ENCODE results near the gene SORCS2.

SORCS2 gene

GRCh38 chr4:7348946-7349900 is 156.9 kb downstream of the SORCS2 start:
- no peaks in the 10 kb centered on the region; the same call in 1 of the 2 replicates for H3K27me3 ChIP-seq (ENCODE audit: control insufficient read depth, insufficient read depth, low read length)
- H3K36me3 ChIP-seq (ENCODE audit: control insufficient read depth, insufficient read depth, low read length) = no peaks in the 10 kb centered on the region
- no peak overlapping the region for H3K9ac ChIP-seq (ENCODE audit: low read length)
- no peaks in the 10 kb centered on the region for H3K9me3 ChIP-seq (ENCODE audit: control insufficient read depth, insufficient read depth, low read depth, low read length)
- no peak overlapping the region for H3K27ac ChIP-seq (ENCODE audit: low read depth, low read length)
- no peak overlapping the region for H3K4me3 ChIP-seq (ENCODE audit: low read depth, low read length)
- no peaks in the 10 kb centered on the region for H3K4me1 ChIP-seq (ENCODE audit: control insufficient read depth, insufficient read depth, low read length)

DNA sequence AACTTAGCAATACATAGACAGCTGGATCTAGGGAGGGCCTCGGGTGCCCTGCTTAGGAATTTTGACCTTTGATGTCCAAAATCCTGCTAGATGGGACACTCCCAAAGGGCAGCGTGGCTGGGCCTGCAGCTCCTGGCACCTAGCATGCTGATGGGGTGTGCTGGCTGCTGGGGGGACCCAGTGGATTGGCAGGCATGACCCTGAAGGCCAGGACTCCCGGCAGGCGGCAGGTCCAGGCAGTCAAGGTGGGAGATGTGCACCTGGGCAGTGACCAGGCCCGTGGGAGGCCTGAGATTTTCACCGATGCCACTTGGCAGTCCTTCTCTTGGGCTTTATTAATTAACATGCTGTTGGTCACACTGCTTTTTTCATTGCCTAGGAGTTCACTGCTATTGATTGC is 158.1 kb downstream of the SORCS2 start:
- no peak overlapping the region for H3K4me3 ChIP-seq (ENCODE audit: low read depth, low read length)
- no peak overlapping the region for H3K27ac ChIP-seq (ENCODE audit: low read depth, low read length)
- H3K27me3 ChIP-seq (ENCODE audit: control insufficient read depth, insufficient read depth, low read length) = no peaks in the 10 kb centered on the region; the same call in 1 of the 2 replicates
- no peaks in the 10 kb centered on the region for H3K4me1 ChIP-seq (ENCODE audit: control insufficient read depth, insufficient read depth, low read length)
- no peaks in the 10 kb centered on the region for H3K9me3 ChIP-seq (ENCODE audit: control insufficient read depth, insufficient read depth, low read depth, low read length)
- no peaks in the 10 kb centered on the region for H3K36me3 ChIP-seq (ENCODE audit: control insufficient read depth, insufficient read depth, low read length)
- H3K9ac ChIP-seq (ENCODE audit: low read length) = no peak overlapping the region

- no peaks in the 10 kb centered on the region; the same call in 1 of the 2 replicates for H3K27me3 ChIP-seq (ENCODE audit: control insufficient read depth, insufficient read depth, low read length)
- no peaks in the 10 kb centered on the region for H3K4me1 ChIP-seq (ENCODE audit: control insufficient read depth, insufficient read depth, low read length)
- no peak overlapping the region for H3K9ac ChIP-seq (ENCODE audit: low read length)
- no peak overlapping the region for H3K4me3 ChIP-seq (ENCODE audit: low read depth, low read length)
- H3K27ac ChIP-seq (ENCODE audit: low read depth, low read length) = no peak overlapping the region
- no peaks in the 10 kb centered on the region for H3K36me3 ChIP-seq (ENCODE audit: control insufficient read depth, insufficient read depth, low read length)
- no peaks in the 10 kb centered on the region for H3K9me3 ChIP-seq (ENCODE audit: control insufficient read depth, insufficient read depth, low read depth, low read length)
Measured at GRCh38 chr4:7351014-7351413, 158.7 kb downstream of the SORCS2 start.

- Histone ChIP-seq H3K36me3 (ENCODE audit: control insufficient read depth, insufficient read depth, low read length) (no peaks in the 10 kb centered on the region), H3K9me3 (ENCODE audit: control insufficient read depth, insufficient read depth, low read depth, low read length) (no peaks in the 10 kb centered on the region), H3K4me1 (ENCODE audit: control insufficient read depth, insufficient read depth, low read length) (no peaks in the 10 kb centered on the region), H3K27me3 (ENCODE audit: control insufficient read depth, insufficient read depth, low read length) (no peaks in the 10 kb centered on the region; the same call in 1 of the 2 replicates), H3K4me3 (ENCODE audit: low read depth, low read length) (no peak overlapping the region), H3K9ac (ENCODE audit: low read length) (no peak overlapping the region), H3K27ac (ENCODE audit: low read depth, low read length) (no peak overlapping the region)
Measured at GRCh38 chr4:7352486-7352885, 160.1 kb downstream of the SORCS2 start.

DNA sequence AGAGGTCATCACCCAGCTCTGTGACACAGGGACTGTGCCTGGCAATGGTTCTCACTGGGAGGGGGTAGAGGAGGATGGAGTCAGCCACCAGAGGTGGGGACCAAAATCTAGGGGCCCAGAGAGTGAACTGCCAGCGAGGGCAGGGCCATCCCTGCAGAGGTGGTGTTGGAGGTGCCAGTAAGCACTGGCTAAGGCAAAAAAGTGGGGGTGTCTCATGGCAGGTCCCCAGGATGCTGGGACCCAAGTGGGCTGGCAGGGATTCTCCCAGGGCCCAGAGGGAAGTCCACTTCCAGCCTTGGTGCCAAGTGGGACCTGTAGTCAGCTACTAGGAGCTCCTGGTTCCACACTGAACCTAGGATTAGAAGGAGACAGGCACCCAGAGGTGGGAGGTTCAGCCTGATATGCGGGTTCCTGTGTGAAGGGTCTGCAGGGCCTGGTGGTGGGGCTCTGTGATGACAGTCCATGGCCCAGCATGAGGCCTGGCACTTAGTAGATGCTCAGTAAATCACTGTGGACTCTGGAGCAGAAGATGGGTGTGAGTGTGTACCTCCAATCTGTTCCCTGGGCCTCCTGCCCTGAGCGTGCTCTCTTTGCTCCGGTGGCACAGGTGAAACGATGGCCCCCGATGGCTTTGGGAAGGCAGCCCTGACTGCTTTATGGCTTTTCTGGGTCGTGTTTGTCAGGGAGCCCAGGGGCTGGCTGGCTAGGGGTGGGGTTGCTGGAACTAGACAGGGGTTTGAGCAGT is 160.9 kb downstream of the SORCS2 start:
- Histone ChIP-seq H3K4me3 (ENCODE audit: low read depth, low read length) (no peak overlapping the region), H3K9me3 (ENCODE audit: control insufficient read depth, insufficient read depth, low read depth, low read length) (no peaks in the 10 kb centered on the region), H3K27ac (ENCODE audit: low read depth, low read length) (no peak overlapping the region), H3K36me3 (ENCODE audit: control insufficient read depth, insufficient read depth, low read length) (no peaks in the 10 kb centered on the region), H3K9ac (ENCODE audit: low read length) (no peak overlapping the region), H3K27me3 (ENCODE audit: control insufficient read depth, insufficient read depth, low read length) (no peaks in the 10 kb centered on the region; the same call in 1 of the 2 replicates), H3K4me1 (ENCODE audit: control insufficient read depth, insufficient read depth, low read length) (no peaks in the 10 kb centered on the region)

GRCh38 chr4:7353846-7354610 is 161.7 kb downstream of the SORCS2 start:
- no peak overlapping the region for H3K4me3 ChIP-seq (ENCODE audit: low read depth, low read length)
- no peaks in the 10 kb centered on the region; the same call in 1 of the 2 replicates for H3K27me3 ChIP-seq (ENCODE audit: control insufficient read depth, insufficient read depth, low read length)
- no peak overlapping the region for H3K27ac ChIP-seq (ENCODE audit: low read depth, low read length)
- no peaks in the 10 kb centered on the region for H3K36me3 ChIP-seq (ENCODE audit: control insufficient read depth, insufficient read depth, low read length)
- H3K4me1 ChIP-seq (ENCODE audit: control insufficient read depth, insufficient read depth, low read length) = no peaks in the 10 kb centered on the region
- no peaks in the 10 kb centered on the region for H3K9me3 ChIP-seq (ENCODE audit: control insufficient read depth, insufficient read depth, low read depth, low read length)
- no peak overlapping the region for H3K9ac ChIP-seq (ENCODE audit: low read length)

GRCh38 chr4:7354927-7355326 is 162.6 kb downstream of the SORCS2 start:
- no peak overlapping the region for H3K27ac ChIP-seq (ENCODE audit: low read depth, low read length)
- H3K4me1 ChIP-seq (ENCODE audit: control insufficient read depth, insufficient read depth, low read length) = no peaks in the 10 kb centered on the region
- no peak overlapping the region for H3K4me3 ChIP-seq (ENCODE audit: low read depth, low read length)
- no peaks in the 10 kb centered on the region for H3K36me3 ChIP-seq (ENCODE audit: control insufficient read depth, insufficient read depth, low read length)
- H3K9ac ChIP-seq (ENCODE audit: low read length) = no peak overlapping the region
- H3K27me3 ChIP-seq (ENCODE audit: control insufficient read depth, insufficient read depth, low read length) = no peaks in the 10 kb centered on the region; the same call in 1 of the 2 replicates
- no peaks in the 10 kb centered on the region for H3K9me3 ChIP-seq (ENCODE audit: control insufficient read depth, insufficient read depth, low read depth, low read length)

DNA sequence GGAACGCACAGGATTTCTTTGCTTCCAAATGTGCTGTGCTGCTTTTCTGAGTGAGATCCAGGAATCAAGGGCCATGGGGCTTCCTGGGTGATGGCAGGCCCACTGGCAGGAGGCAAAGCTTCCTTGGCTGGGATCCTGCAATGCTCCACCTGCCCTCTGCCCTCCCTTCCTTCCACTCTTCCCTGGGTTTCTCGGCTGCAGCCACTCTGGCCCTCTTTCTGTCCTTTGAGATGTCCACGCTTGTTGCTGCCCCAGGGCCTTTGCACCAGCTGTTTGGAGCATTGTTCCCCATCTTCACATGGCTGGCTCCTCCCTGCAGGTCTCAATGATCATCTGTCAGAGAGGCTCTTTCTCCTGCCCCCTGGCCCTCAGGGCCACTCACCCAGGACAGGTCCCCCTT is 163.5 kb downstream of the SORCS2 start:
- H3K9ac ChIP-seq (ENCODE audit: low read length) = no peak overlapping the region
- no peaks in the 10 kb centered on the region for H3K4me1 ChIP-seq (ENCODE audit: control insufficient read depth, insufficient read depth, low read length)
- no peak overlapping the region for H3K4me3 ChIP-seq (ENCODE audit: low read depth, low read length)
- H3K9me3 ChIP-seq (ENCODE audit: control insufficient read depth, insufficient read depth, low read depth, low read length) = no peaks in the 10 kb centered on the region
- no peaks in the 10 kb centered on the region for H3K36me3 ChIP-seq (ENCODE audit: control insufficient read depth, insufficient read depth, low read length)
- no peak overlapping the region for H3K27ac ChIP-seq (ENCODE audit: low read depth, low read length)
- no peaks in the 10 kb centered on the region; the same call in 1 of the 2 replicates for H3K27me3 ChIP-seq (ENCODE audit: control insufficient read depth, insufficient read depth, low read length)

DNA sequence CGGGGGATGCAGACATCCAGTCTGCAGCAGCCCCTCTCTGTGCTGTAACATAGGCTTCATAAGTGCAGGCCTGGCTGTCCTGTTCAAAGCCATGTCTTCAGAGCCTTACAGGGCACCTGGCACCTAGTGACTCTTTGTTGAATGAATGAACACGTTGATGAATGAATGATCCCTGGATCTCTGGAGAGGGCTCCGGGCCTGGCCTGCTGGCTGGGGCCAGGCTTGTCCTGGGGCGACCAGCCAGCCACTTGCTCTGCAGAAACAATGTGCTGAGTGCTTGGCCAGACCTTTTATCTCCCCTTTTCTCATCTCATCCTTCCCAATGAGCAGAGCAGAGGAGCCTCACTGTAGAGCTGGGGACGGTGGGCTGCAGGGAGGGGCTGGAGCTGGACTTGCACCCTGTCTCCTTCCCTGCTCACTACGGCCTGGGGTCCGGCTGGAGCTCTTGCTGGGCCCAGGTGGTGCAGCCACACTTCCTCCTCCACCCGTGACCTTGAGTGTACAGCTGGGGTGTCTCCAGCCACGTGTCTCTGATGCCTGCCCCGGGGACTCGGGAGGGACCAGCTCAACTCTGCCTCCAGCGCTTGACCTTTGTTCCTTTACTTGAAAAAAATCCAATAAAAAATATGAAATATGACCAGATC is 164.5 kb downstream of the SORCS2 start:
- no peak overlapping the region for H3K27ac ChIP-seq (ENCODE audit: low read depth, low read length)
- no peaks in the 10 kb centered on the region for H3K9me3 ChIP-seq (ENCODE audit: control insufficient read depth, insufficient read depth, low read depth, low read length)
- no peaks in the 10 kb centered on the region for H3K36me3 ChIP-seq (ENCODE audit: control insufficient read depth, insufficient read depth, low read length)
- no peak overlapping the region for H3K9ac ChIP-seq (ENCODE audit: low read length)
- H3K4me3 ChIP-seq (ENCODE audit: low read depth, low read length) = no peak overlapping the region
- H3K27me3 ChIP-seq (ENCODE audit: control insufficient read depth, insufficient read depth, low read length) = no peaks in the 10 kb centered on the region; the same call in 1 of the 2 replicates
- no peaks in the 10 kb centered on the region for H3K4me1 ChIP-seq (ENCODE audit: control insufficient read depth, insufficient read depth, low read length)

DNA sequence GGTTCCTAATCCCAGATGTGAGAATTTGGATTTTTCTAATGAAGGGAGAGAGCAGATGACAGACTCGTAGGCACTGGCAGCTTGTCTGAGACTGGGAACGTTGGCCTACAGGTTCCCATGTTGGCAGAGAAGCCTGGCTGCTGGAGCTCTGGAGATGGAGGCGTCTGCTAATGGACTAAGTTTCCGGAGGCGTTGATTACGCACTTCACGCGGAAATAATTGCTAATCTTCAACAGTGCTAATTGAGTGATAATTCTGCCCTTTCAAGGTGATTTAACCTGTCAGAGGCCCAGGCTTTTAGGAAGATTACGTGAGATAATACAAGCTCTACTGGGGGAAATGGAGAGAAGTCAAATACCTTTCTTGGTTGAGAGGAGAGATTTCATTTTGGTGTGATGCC is 165.0 kb downstream of the SORCS2 start:
- Histone ChIP-seq H3K27me3 (ENCODE audit: control insufficient read depth, insufficient read depth, low read length) (no peaks in the 10 kb centered on the region; the same call in 1 of the 2 replicates), H3K9ac (ENCODE audit: low read length) (no peak overlapping the region), H3K36me3 (ENCODE audit: control insufficient read depth, insufficient read depth, low read length) (no peaks in the 10 kb centered on the region), H3K27ac (ENCODE audit: low read depth, low read length) (no peak overlapping the region), H3K9me3 (ENCODE audit: control insufficient read depth, insufficient read depth, low read depth, low read length) (no peaks in the 10 kb centered on the region), H3K4me3 (ENCODE audit: low read depth, low read length) (no peak overlapping the region), H3K4me1 (ENCODE audit: control insufficient read depth, insufficient read depth, low read length) (no peaks in the 10 kb centered on the region)
